Stimulated activated CD8-positive, alpha-beta memory T cell treated with anti-CD3 and anti-CD28 coated beads, Interleukin-7, amount 100 ng/mL, for 1 hour (primary cell): ENCODE measurements around the gene CDHR3.
"Not testable (repeated sequence)": the region's sequence is repeated elsewhere in the genome, so short reads cannot be mapped to it uniquely, and the experiment has no call there.

Source experiments
- DNase-seq, 2 donors: peaks; one replicate each; pipeline ENCODE4 v3.0.0-alpha.2; 2020; ENCODE audit warnings: low read depth in 2 of 2

The CDHR3 gene

GRCh38 chr7:106001196-106001595, 38.1 kb downstream of the CDHR3 start:
- DNase-seq: no peak

DNA sequence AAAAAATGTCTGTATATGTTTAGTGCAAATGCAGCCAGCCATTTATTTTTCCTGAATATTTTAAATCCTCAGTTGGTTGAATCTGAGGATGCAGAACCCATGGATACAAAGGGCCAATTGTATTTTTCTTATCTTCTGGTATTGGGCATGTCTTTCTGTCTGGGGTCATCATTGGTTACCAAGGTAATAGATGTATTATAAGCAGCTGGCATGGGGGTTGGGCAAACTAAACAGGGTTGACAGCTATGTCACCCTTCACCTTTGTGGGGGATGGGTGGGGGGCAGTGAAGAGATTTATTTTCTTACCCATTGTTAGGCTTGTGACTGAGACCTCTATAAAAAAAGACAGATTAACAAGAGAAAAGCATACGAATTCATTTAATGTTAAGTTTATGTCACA, 38.8 kb downstream of the CDHR3 start:
- no peak for DNase-seq

- no peak for DNase-seq
Observed at GRCh38 chr7:106003525-106004064, 40.5 kb downstream of the CDHR3 start.

- DNase-seq: no peak
Observed at GRCh38 chr7:106006906-106007305, 43.8 kb downstream of the CDHR3 start.

DNA sequence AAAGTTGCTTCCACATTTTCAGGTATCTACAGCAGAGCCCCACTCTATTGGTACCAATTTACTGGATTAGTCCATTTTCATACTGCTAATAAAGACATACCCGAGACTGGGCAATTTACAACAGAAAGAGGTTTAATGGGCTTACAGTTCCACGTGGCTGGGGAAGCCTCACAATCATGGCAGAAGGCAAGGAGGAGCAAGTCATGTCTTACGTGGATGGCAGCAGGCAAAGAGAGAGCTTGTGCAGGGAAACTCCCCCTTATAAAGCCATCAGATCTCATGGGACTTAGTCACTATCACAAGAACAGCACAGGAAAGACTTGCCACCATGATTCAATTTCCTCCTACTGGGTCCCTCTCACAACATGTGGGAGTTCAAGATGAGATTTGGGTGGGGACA, 44.7 kb downstream of the CDHR3 start:
- DNase-seq: not testable (repeated sequence)

DNA sequence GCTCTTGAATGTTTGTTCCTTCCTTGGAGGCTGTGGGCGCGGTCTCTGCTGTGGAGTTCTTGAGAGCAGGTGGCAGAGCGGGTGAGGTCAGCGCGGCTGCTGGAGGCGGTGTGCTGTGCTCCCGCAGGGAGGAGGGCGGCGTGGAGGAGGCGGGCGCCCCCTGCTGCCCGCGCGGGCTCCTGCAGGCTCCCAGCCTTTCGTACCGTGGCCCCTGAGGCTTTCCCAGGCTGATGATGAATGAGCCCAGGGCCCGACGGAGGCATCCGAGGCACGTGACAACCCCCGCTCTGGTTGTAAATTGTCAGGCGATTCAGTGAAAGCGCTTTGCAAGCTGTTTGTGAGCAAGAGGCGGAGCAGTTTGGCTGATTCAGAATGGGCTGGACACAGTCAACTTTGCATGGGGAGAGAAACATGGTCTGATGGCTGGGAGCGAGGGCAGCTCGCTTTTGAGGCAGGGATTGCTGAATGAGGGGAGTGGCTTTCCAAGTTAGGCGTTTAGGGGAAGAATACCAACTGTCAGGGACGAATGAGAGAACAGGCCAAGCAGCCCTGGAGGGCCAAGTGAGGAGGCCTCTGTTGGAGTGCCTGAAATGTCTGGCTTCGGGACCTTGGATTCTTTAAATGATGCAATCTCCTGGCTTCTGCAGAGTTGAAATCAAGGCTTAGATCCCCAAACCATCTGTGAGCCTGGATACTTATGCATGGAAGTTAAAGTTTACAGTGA, 46.6 kb downstream of the CDHR3 start:
- DNase-seq: peak; percentile 49 to 58

GRCh38 chr7:106010331-106010730, 47.3 kb downstream of the CDHR3 start:
- DNase-seq: no peak

DNA sequence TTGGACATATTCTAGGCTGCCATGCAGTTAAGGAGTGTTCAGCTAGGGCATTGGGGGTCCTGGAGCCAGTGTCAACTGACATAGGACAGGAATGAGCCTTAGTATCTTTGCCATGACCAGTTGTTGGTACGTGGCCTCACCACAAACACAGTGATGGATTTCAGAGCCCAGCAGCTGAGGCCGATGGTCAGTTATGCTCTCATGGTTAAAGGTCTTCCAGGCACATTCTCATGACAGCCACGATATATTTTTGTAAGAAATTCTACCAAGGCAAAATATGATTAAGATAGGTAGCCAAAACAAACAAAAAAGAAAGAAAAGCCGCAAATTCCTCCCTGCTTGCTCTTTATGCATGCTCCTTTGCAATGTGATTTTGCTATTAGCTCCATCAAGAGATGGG, 47.8 kb downstream of the CDHR3 start:
- no peak for DNase-seq

- DNase-seq: no peak
Observed at GRCh38 chr7:106012184-106012583, 49.1 kb downstream of the CDHR3 start.

GRCh38 chr7:106012935-106013439, 49.9 kb downstream of the CDHR3 start:
- DNase-seq: no peak

- DNase-seq: no peak
Observed at GRCh38 chr7:106015381-106016218, 52.5 kb downstream of the CDHR3 start.

DNA sequence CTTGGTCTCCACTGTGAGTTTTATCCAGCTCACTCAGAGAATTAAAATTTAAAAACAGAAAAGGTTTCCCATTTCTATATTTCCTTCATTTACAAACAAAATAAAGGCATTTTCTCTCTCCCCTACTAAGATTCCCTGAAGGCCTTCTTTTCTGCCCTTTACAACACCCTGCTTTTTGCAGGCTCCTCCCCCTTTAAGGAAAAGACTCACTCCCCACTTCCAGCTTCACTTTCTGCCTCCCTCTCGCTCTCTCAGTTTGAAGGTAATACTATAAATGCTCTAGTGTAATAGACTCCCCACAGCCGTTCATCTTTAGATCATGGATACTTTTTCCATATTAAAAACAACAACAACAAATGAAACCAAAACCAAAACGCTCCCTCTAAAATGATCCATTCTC, 53.3 kb downstream of the CDHR3 start:
- DNase-seq: no peak

DNA sequence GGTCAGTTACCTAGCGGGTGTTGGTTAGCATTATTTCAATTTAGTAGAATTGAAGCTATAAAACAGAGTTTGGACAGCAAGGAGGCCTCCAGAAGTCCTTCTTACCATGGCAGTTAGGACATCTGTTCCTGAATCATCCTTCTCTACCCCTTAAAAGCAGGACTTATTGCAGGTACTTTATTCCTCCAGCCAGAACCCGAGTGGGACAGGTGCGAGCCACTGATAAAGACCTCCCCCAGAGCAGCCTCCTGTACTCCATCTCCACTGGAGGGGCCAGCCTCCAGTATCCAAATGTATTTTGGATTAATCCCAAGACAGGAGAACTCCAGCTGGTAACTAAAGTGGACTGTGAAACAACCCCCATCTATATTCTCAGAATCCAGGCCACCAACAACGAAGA, 54.6 kb downstream of the CDHR3 start:
- no peak for DNase-seq

- DNase-seq: no peak
Observed at GRCh38 chr7:106018566-106019469, 55.8 kb downstream of the CDHR3 start.

GRCh38 chr7:106019470-106019820, 56.4 kb downstream of the CDHR3 start:
- no peak for DNase-seq

DNA sequence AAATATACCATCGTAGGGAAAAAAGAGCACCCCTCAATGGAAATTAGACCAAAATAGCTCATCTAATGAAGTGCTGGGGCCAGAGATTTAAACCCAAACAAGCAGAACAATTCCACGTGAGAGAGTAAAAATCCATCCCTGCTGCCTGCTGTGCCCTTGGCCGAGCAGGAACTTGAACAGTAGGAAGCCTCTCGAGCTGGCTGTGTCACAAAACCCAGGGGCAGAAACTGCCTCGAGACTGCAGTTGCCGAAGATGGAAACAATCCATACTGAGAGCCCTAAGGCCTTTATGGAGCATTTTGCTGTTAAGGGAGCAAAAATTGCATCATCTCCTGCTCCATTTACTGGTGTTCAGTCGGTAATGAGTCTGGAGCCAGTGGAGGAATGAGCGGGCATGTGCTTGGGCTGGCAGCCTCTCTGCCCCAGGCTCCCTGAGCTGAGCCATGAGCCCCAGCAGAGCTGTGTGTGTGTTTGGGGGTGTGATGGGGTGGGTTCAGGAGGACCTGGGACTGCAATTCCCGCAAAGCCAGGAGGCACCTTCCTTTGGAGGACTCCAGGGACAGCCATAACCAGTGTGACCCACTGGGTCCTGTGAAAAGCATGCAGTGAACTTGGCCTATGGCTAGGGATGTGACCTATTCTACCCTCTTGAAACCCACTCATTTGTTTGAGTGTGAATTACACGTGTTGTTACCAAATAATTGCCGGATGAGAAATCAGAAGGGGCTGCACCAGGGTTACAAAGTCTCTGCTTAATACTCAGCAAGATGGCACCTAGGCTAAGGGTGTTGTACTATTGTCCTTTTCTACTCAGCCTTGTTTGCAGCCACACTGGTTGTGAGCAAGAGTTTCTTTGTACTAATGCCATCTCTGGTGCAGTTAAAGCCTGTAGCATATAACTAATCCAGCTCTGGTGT, 58.3 kb downstream of the CDHR3 start:
- no peak for DNase-seq

DNA sequence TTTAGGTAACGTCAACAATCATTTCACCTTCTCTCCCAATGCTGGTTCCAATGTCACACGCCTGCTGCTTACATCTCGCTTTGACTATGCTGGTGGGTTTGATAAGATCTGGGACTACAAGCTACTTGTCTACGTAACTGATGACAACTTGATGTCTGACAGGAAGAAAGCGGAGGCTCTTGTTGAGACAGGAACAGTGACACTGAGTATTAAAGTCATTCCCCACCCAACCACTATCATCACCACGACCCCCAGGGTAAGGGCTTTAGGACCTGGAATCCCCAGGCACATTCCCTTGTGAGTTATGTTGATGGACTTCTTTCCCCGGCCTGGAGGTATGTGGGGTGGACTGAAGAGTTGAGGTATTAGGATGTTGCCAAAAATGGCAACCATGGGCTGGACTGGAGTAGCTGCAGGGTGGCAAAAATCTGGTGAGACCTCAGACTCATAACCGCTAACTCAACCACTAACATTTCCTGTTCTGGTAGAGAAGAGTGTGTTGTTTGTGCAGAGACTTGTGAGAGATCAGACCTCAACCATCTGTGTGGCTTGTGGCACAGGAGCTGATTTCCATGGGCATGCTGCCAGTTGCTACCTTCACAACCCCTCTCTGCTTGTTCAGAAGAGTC, 59.2 kb downstream of the CDHR3 start:
- DNase-seq: peak; percentile 29 to 36

- no peak for DNase-seq
Observed at GRCh38 chr7:106023369-106024322, 60.6 kb downstream of the CDHR3 start.

DNA sequence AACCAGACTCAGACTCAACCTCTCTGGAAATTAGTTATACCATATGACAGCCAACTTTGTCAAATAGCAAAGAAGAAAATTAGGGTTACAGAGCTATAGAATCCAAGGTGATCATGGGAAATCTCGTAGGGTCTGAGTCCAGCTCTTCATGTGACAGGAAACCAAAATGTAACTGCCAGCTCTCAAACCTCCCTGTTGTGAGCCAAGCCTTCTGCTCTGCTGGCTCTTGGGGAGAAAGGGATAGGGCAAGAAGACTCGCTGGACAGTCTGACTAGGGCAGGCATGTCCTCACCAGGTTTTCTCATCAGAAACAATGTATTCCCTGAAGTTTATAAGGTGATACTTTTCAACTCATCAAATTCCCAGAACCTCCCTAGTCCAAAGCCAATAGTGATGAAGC, 63.0 kb downstream of the CDHR3 start:
- no peak for DNase-seq
